HG02943 (cell line): ENCODE data around the gene CPXM2.

Experiments
- ATAC-seq: cut with Tn5 transposase; IDR thresholded peaks from one replicate; pipeline ENCODE4 v1.9.1; 2021; ENCODE audit warnings: mild to moderate bottlenecking, low read depth, moderate library complexity; ENCODE audit not compliant: unreplicated experiment

Gene CPXM2

DNA sequence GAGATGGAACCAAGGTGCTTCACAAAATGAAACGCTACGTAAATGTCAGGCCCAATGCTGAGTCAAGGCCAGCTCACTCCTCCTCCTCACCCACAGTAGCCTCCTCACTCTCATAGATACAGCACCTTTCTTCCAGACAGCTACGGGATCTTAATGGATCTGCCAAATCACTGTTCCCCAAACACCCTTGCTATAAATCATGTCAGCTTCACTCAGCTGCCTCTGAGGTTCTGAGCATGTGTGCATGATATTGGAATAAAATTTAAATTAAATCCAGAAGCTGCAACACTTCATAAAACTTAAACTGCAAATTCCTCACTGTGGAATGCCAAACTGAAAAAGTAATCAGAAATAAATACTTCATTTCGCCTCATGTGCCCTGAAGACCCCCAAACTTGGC, 14.7 kb upstream of the CPXM2 start:
- ATAC-seq = no peak

DNA sequence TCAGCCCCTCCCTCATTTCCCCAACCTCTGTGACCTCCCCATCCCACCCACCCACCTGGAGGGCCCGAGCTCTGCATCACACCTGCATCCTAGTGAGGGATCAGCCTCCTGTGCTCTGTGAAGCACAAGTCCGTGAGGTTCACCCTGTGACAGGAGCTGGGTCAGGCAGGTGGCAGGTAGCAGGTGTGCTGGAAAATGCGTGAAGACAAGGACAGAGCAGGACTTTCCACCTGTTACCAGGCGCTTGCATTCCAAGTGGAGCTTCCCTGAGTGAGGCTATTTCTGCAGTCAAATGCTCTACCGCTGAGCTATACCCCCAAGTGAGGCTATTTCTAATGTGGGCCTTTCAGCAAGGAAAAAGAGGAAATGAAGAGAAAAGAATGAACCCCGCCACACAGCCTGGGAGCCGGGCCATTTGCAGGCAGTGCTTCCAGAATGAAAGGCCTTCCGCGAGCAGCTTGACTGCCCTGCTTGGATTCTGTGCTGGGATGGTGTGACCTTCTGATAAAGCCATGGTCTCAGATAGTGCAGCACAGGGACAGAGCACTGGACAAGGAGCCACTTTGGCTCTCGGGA, 13.3 kb upstream of the CPXM2 start:
- ATAC-seq = no peak

DNA sequence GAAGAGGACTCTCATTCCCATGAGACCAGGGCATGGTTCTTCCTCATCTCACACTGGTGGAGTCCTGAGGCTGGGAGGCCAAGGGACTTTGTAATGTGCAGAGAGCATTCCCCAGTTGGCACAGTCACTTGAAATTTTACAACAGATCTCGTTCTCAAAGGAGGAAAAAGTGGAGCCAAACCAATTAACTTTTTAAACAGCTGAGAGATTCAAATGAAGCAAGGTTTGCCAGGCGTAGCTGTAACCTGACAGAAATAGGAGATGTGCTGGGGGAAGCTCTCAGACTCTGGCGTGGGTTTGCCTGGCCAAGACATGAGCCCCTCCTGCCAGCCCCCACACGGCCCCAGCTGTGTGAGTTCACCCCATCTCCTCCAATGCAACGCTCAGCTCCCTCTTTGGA, 12.0 kb upstream of the CPXM2 start:
- ATAC-seq = no peak

- no peak for ATAC-seq
These were observed 10.0 kb upstream of the CPXM2 start for GRCh38 chr10:123901621-123902020.

DNA sequence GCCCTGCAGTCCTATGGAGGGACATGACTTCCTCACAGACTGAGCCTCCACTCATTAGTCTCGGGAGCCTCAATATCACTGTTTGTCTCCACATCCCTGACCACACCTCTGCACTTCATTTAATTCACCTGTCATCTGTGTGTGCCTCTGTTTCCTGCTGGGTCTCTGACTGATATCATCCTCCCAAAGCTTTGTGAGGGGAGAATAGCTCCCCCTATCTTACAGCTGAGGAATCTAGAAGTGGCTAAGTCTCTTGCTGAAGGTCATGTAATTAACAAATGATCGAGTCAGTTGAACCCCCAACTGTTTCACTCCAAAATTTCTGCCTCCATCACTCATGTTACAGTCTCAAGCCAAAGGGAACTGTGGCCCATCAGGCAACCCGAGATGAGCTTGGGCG, 5.5 kb upstream of the CPXM2 start:
- no peak for ATAC-seq

GRCh38 chr10:123896246-123896927, 4.8 kb upstream of the CPXM2 start:
- ATAC-seq = no peak

GRCh38 chr10:123893651-123894050, 2.0 kb upstream of the CPXM2 start:
- no peak for ATAC-seq

- no peak for ATAC-seq
These were observed 857 bp downstream of the CPXM2 start for GRCh38 chr10:123890756-123891143.

DNA sequence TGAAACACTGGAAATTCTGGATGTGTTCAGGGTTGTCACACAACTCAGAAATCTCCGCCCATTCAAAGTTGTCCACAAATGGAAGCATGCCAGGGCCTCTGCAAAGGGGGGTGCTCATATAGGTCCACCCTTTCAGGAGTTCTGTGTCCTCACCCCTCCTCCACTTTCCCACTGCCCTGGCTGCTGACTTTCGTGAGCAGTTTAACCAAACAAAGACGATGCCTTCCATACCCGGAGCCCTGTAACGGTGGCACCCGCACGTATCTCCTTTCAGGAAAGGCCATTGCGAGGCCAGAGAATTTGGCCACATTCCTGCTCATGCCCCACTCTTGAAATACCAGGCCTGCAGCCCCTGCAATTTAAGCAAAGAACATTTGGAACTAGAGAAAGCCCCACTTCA, 1.4 kb downstream of the CPXM2 start:
- ATAC-seq = no peak

- no peak for ATAC-seq
These were observed 1.8 kb downstream of the CPXM2 start for GRCh38 chr10:123889821-123890220.

DNA sequence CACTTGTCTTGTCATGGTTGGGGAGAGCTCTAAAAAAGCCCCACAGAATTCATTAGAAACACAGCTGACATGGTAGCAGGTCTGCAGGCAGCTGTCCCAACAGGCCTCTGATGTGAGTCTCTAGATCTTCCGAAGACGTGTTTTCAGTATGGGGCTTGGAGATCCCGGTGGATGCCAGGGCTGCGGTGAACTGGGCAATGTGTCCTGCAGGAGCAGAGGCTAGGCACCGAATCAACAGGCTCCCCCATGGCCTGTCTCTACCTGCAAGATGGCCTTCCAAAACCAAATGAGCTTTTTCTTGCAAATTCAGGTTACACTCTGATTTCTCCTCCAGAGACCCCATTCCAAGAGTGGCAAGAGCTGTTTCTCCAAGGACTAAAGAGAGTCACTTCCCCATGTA, 2.9 kb downstream of the CPXM2 start:
- no peak for ATAC-seq

- ATAC-seq = no peak
These were observed 3.4 kb downstream of the CPXM2 start for GRCh38 chr10:123888256-123888655.

DNA sequence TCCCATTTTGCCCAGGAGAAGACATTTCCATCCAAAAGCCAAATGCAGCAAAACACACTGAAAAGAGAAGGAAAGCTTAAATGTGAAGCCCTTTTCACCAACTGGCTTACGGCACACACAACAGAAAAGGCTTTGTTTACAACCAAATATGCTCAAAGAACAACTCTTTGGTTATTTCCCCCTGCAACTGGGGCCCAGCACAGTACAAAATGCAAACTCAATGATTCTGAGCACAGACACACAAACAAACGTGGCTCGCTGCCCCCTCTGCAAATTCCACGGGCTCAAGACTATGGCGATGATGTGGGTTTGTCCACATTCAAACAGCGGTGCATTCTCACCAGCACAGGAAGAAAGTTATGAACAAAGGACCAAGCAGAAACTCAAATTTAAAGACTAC, 5.3 kb downstream of the CPXM2 start:
- no peak for ATAC-seq

GRCh38 chr10:123885406-123886170, 6.0 kb downstream of the CPXM2 start:
- ATAC-seq = no peak

DNA sequence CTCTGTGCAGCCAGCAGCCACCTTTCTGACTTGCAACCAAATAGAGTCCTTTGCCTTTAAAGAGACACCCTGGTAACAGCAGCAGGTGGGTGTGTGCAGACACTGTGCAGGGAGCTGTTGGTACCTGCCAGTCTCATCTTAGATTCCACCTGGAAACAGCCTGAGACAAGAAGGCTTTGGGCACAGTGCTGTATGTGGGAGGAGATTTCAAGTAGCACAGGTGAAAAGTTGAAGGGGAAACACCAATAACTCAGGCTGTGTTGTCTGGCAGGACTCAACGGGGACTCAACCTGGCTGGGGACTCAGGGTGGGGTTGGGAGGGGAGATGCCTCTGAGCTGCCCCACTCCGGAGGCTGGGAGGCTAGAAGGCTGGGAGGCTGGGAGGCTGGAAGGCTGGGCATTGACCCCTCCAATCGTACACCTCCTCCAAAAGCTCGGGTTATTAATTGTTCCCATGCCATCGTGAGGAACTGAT, 6.7 kb downstream of the CPXM2 start:
- no peak for ATAC-seq

- no peak for ATAC-seq
These were observed 7.2 kb downstream of the CPXM2 start for GRCh38 chr10:123884351-123884906.

GRCh38 chr10:123883673-123884320, 7.8 kb downstream of the CPXM2 start:
- ATAC-seq = no peak

- ATAC-seq = no peak
These were observed 8.7 kb downstream of the CPXM2 start for GRCh38 chr10:123882681-123883445.

GRCh38 chr10:123882177-123882576, 9.4 kb downstream of the CPXM2 start:
- ATAC-seq = no peak

- no peak for ATAC-seq
These were observed 11.9 kb downstream of the CPXM2 start for GRCh38 chr10:123879606-123880257.
